H1 (cell line): ENCODE data around the gene TMEM161B. TPM values are rescaled to one million over a fixed set of nuclear protein-coding genes. Genes with fewer than 3 reads are reported as not detected.

ENCODE experiments used
- CTCF ChIA-PET: fragments of 300-600 bp; sonication (Branson Sonifier 250); formaldehyde crosslinking; loops from one replicate; lab custom pipeline; 2021; ENCODE audit not compliant: partially characterized antibody; lab: Charles Lee
- POLR2A ChIA-PET: fragments of 300-600 bp; sonication (Branson Sonifier 250); formaldehyde crosslinking; loops from one replicate; lab custom pipeline; 2021; ENCODE audit warnings: inconsistent platforms; ENCODE audit not compliant: partially characterized antibody; lab: Charles Lee
- DNase-seq, 2 experiments: peaks; one replicate each; pipeline versions ENCODE4 v3.0.0 to v3.0.0-alpha.2; 2010 to 2022; ENCODE audit warnings: low spot score in 2 of 2, low read depth in 1 of 2, mixed read lengths in 1 of 2
- FAIRE-seq: peaks from 2 replicates; lab custom pipeline; 2011; peaks lifted over from hg19 to GRCh38; lab: Jason Lieb, UNC
- H2AFZ ChIP-seq: 2 replicates; pipeline ENCODE4 v1.8.1; 2012; ENCODE audit warnings: low read length, inconsistent platforms
- H2AK5ac ChIP-seq: 2 replicates; pipeline ENCODE4 v1.6.1; 2013; ENCODE audit warnings: low read depth, low read length
- H2BK120ac ChIP-seq: replicated peaks from 2 replicates; pipeline ENCODE3; 2013; ENCODE audit warnings: low read depth, low read length, inconsistent platforms
- H2BK12ac ChIP-seq: 2 replicates; pipeline ENCODE4 v1.6.1; 2013; ENCODE audit warnings: low read depth, low read length
- H2BK15ac ChIP-seq: 2 replicates; pipeline ENCODE4 v1.6.1; 2013; ENCODE audit warnings: low read length
- H2BK20ac ChIP-seq: 2 replicates; pipeline ENCODE4 v1.6.1; 2013; ENCODE audit warnings: low read length
- H2BK5ac ChIP-seq: 2 replicates; pipeline ENCODE4 v1.6.1; 2013; ENCODE audit warnings: low read depth, low read length
- H3K14ac ChIP-seq: 2 replicates; pipeline ENCODE4 v1.6.1; 2013; ENCODE audit warnings: inconsistent platforms; ENCODE audit not compliant: insufficient read length
- H3K18ac ChIP-seq: 2 replicates; pipeline ENCODE4 v1.6.1; 2013; ENCODE audit warnings: low read length; ENCODE audit errors: extremely low read depth
- H3K23ac ChIP-seq: 2 replicates; pipeline ENCODE4 v1.6.1; 2013; ENCODE audit warnings: inconsistent platforms; ENCODE audit not compliant: insufficient read length
- H3K23me2 ChIP-seq: 2 replicates; pipeline ENCODE4 v1.6.1; 2013; ENCODE audit warnings: low read depth, low read length
- H3K27ac ChIP-seq: 2 replicates; pipeline ENCODE4 v1.6.1; 2011; ENCODE audit warnings: low read depth, low read length, inconsistent platforms
- H3K27me3 ChIP-seq, 4 experiments: replicated peaks in 1 of 4; 1 replicate in 1 of 4; 2 replicates in 3 of 4; pipeline versions ENCODE4 v1.6.1 to v1.8.1; 2011 to 2013; ENCODE audit warnings: low read length in 3 of 4, mild to moderate bottlenecking in 3 of 4, inconsistent platforms in 2 of 4, mixed read lengths in 2 of 4, moderate library complexity in 1 of 4; ENCODE audit not compliant: control insufficient read depth in 3 of 4, insufficient read depth in 3 of 4; ENCODE audit errors: extremely low read depth in 1 of 4
- H3K36me3 ChIP-seq, 4 experiments: 2 replicates each; pipeline versions ENCODE4 v1.6.1 to v1.8.1; 2011 to 2013; ENCODE audit warnings: mild to moderate bottlenecking in 4 of 4, low read length in 3 of 4, moderate library complexity in 2 of 4, control low read depth in 1 of 4, inconsistent platforms in 1 of 4; ENCODE audit not compliant: insufficient read depth in 4 of 4, control insufficient read depth in 2 of 4
- H3K4ac ChIP-seq: replicated peaks from 2 replicates; pipeline ENCODE3; 2013; ENCODE audit warnings: low read length, low read depth, mixed read lengths, inconsistent platforms; ENCODE audit not compliant: insufficient read length
- H3K4me1 ChIP-seq, 4 experiments: replicated peaks in 1 of 4; 1 replicate in 1 of 4; 2 replicates in 3 of 4; pipeline versions ENCODE4 v1.6.1 to v1.8.1; 2011 to 2013; ENCODE audit warnings: low read length in 3 of 4, inconsistent platforms in 2 of 4, mixed read lengths in 1 of 4; ENCODE audit not compliant: insufficient read depth in 4 of 4, control insufficient read depth in 3 of 4
- H3K4me2 ChIP-seq, 2 experiments: 2 replicates each; pipeline versions ENCODE4 v1.6.1 to v1.8.1; 2011 to 2013; ENCODE audit warnings: low read depth in 2 of 2, low read length in 2 of 2, control low read depth in 1 of 2, inconsistent platforms in 1 of 2, mild to moderate bottlenecking in 1 of 2; ENCODE audit not compliant: insufficient read depth in 1 of 2
- H3K4me3 ChIP-seq, 4 experiments: fragments of 200-600, 300-600 bp in 1 of 4; sonication (generic), shearing (Covaris generic), sonication (Bioruptor Twin) in 1 of 4; 2 replicates each; pipeline versions ENCODE4 v1.5.1 to v1.8.1; 2011 to 2016; ENCODE audit warnings: low read length in 4 of 4, low read depth in 3 of 4, control low read depth in 2 of 4, inconsistent platforms in 2 of 4, mild to moderate bottlenecking in 2 of 4, mixed read lengths in 1 of 4, moderate library complexity in 1 of 4; ENCODE audit not compliant: insufficient read depth in 2 of 4; ENCODE audit errors: extremely low read depth in 1 of 4
- H3K56ac ChIP-seq: replicated peaks from 2 replicates; pipeline ENCODE3; 2013; ENCODE audit warnings: low read depth, mild to moderate bottlenecking, mixed read lengths, low read length, inconsistent platforms; ENCODE audit not compliant: insufficient read length
- H3K79me1 ChIP-seq: 2 replicates; pipeline ENCODE4 v1.6.1; 2013; ENCODE audit warnings: low read depth, low read length, control low read depth
- H3K79me2 ChIP-seq, 2 experiments: 2 replicates each; pipeline versions ENCODE4 v1.6.1 to v1.8.1; 2012 to 2013; ENCODE audit warnings: low read length in 2 of 2, mild to moderate bottlenecking in 2 of 2, inconsistent platforms in 1 of 2; ENCODE audit not compliant: insufficient read depth in 2 of 2, control insufficient read depth in 1 of 2
- H3K9ac ChIP-seq, 4 experiments: replicated peaks in 1 of 4; 1 replicate in 1 of 4; 2 replicates in 3 of 4; pipeline versions ENCODE4 v1.6.1 to v1.8.1; 2011 to 2013; ENCODE audit warnings: low read depth in 3 of 4, low read length in 3 of 4, control low read depth in 2 of 4, mild to moderate bottlenecking in 2 of 4, moderate library complexity in 2 of 4, inconsistent platforms in 1 of 4; ENCODE audit errors: extremely low read depth in 1 of 4
- H3K9me3 ChIP-seq, 2 experiments: 2 replicates each; pipeline versions ENCODE4 v1.6.1 to v1.8.1; 2012 to 2013; ENCODE audit warnings: mild to moderate bottlenecking in 2 of 2, moderate library complexity in 2 of 2, control low read depth in 1 of 2, inconsistent platforms in 1 of 2, low read depth in 1 of 2, low read length in 1 of 2, mixed read lengths in 1 of 2; ENCODE audit not compliant: insufficient read depth in 2 of 2
- H4K20me1 ChIP-seq, 2 experiments: replicated peaks in 1 of 2; 2 replicates each; pipeline versions ENCODE3 to v1.8.1; 2011 to 2013; ENCODE audit warnings: inconsistent platforms in 2 of 2, low read length in 2 of 2, mild to moderate bottlenecking in 1 of 2; ENCODE audit not compliant: insufficient read depth in 2 of 2, control insufficient read depth in 1 of 2
- H4K5ac ChIP-seq: 2 replicates; pipeline ENCODE4 v1.6.1; 2013; ENCODE audit warnings: low read length, low read depth, mixed read lengths, inconsistent platforms; ENCODE audit not compliant: insufficient read length
- H4K8ac ChIP-seq: 2 replicates; pipeline ENCODE4 v1.8.0; 2013; ENCODE audit warnings: mild to moderate bottlenecking, moderate library complexity, low read length, inconsistent platforms; ENCODE audit not compliant: insufficient read depth; ENCODE audit errors: extremely low read depth
- H4K91ac ChIP-seq: replicated peaks from 2 replicates; pipeline ENCODE3; 2013; ENCODE audit warnings: low read length, mixed read lengths, inconsistent platforms; ENCODE audit not compliant: insufficient read length
- BRCA1 ChIP-seq: IDR thresholded peaks from 2 replicates; pipeline ENCODE4 v1.6.1; 2012; ENCODE audit warnings: low read depth, low read length, improper control_type of control experiment
- CTBP2 ChIP-seq: IDR thresholded peaks from 2 replicates; pipeline ENCODE4 v1.7.0; 2011; ENCODE audit warnings: borderline replicate concordance, mild to moderate bottlenecking, moderate library complexity, mixed read lengths, low read length; ENCODE audit not compliant: insufficient read depth, insufficient read length
- NANOG ChIP-seq: IDR thresholded peaks from 2 replicates; pipeline ENCODE4 v1.6.1; 2011; ENCODE audit warnings: low read length, low read depth, mild to moderate bottlenecking, inconsistent platforms; ENCODE audit not compliant: insufficient read depth, poor library complexity, severe bottlenecking
- SIN3A ChIP-seq, 2 experiments: IDR thresholded peaks in 1 of 2; conservative IDR thresholded peaks in 1 of 2; 2 replicates each; pipeline ENCODE4 v1.6.1; 2011 to 2012; ENCODE audit warnings: low read length in 2 of 2, improper control_type of control experiment in 1 of 2, low read depth in 1 of 2, mild to moderate bottlenecking in 1 of 2
- WGBS, 2 experiments: shearing (Covaris generic) in 1 of 2; methylation state at CpG; one replicate each; pipeline versions ENCODE4 v1.1.6 to v1.1.7; 2013 to 2015; ENCODE audit warnings: low lambda C conversion rate in 2 of 2, mixed read lengths in 2 of 2, inconsistent platforms in 1 of 2, low coverage in 1 of 2, missing lambda C conversion rate in 1 of 2; ENCODE audit not compliant: insufficient replicate concordance in 2 of 2, insufficient coverage in 1 of 2, insufficient read length in 1 of 2; ENCODE audit errors: extremely low coverage in 1 of 2, missing lambda C conversion rate in 1 of 2; 5-methylcytosine and 5-hydroxymethylcytosine counted together
- polyA plus RNA-seq, 7 experiments: library from polyadenylated mRNA; depleted of rRNA in 3 of 7; stranded (reverse) in 5 of 7; unstranded in 2 of 7; fragments of >200 nt in 5 of 7; fragments of 200-250 nt in 2 of 7; gene quantifications; 1 replicate in 5 of 7; 2 replicates in 1 of 7; 4 replicates in 1 of 7; pipeline versions ENCODE4 v1.2.1 to v1.2.3, GENCODE V29; 2011 to 2013; ENCODE audit warnings: missing spikeins in 2 of 7, mixed read lengths in 2 of 7
- total RNA-seq: library from RNA; stranded (reverse); fragmentation: NEBNext Ultra II Directional; extraction: Animal tissue kit (Norgen Biotek cat#: 25700); gene quantifications from 2 replicates; pipeline ENCODE4 v1.2.1, GENCODE V29; 2021
- TF ChIP-seq, protein P1 (sequence below): IDR thresholded peaks from 2 replicates; pipeline ENCODE4 v1.6.1; 2012; ENCODE audit warnings: low read length, inconsistent platforms

TMEM161B gene
- total and polyA plus RNA-seq, 2 of the 8 experiments (the other 6 are each of a cell fraction or from before 2014, with no cell fraction given), result 7.4 to 13.8 TPM

DNA sequence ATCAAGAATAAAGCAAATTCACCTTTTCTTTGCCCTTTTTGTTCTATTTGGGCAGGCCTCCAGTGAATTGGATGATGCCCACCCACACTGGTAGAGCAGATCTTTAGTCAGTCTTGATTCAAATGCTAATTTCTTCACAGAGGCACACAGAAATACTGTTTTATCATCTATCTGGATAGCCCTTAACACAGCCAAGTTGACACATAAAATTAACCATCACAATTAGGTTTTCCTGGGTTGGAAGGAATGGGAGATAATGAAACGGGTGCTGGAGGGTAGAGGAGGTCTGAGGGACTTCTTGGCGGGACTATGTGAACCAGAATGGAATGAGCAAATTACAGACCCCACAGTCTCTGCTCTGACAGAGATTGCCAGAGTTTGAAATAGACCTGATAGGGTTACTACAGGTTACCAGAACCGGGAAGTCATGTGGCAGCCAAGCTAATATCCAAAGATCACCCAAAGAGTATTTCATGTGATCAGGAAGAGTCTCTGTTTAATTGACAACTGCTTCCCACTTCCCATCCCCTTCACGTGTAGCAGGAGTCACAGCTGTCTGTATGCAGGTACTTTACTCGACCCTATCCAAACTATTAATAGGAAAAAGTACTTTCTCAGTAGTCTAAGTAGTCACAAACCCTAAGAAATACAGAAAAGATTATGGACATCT, 20.0 kb upstream of the TMEM161B start:
- H4K20me1 ChIP-seq, result peaks cover 0 to 2% of the 10 kb centered on the region in 2 experiments
- no peak overlapping the region for H3K14ac ChIP-seq
- H4K8ac ChIP-seq, result no peak overlapping the region
- POLR2A ChIA-PET, result interaction anchor here (1.4 kb wide), 1 partner anchor 9 kb away, joined by 4 read pairs; no protein-coding TSS in a partner anchor
- H3K4me1 ChIP-seq, result no peaks in the 10 kb centered on the region
- no peaks in the 10 kb centered on the region for H3K27me3 ChIP-seq
- H3K4ac ChIP-seq, result no peak overlapping the region
- no peak for DNase-seq
- H3K23me2 ChIP-seq, result no peaks in the 10 kb centered on the region
- H3K23ac ChIP-seq, result no peak overlapping the region
- H3K79me1 ChIP-seq, result no peaks in the 10 kb centered on the region; the same call in 1 of the 2 replicates
- H2BK120ac ChIP-seq, result no peak overlapping the region
- H3K56ac ChIP-seq, result no peak overlapping the region
- no peak for TF ChIP-seq CTBP2
- no peak for TF ChIP-seq SIN3A (conservative IDR thresholded peaks at IDR 0.05 in 1 of 2, IDR thresholded peaks at IDR 0.05 in 1 of 2; ENCODE audit: low read depth in 1 of 2, low read length in 2 of 2)
- no peak for TF ChIP-seq BRCA1
- TF ChIP-seq NANOG, result no peak
- TF ChIP-seq, protein P1, sequence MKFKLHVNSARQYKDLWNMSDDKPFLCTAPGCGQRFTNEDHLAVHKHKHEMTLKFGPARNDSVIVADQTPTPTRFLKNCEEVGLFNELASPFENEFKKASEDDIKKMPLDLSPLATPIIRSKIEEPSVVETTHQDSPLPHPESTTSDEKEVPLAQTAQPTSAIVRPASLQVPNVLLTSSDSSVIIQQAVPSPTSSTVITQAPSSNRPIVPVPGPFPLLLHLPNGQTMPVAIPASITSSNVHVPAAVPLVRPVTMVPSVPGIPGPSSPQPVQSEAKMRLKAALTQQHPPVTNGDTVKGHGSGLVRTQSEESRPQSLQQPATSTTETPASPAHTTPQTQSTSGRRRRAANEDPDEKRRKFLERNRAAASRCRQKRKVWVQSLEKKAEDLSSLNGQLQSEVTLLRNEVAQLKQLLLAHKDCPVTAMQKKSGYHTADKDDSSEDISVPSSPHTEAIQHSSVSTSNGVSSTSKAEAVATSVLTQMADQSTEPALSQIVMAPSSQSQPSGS, result no peak
- TF ChIP-seq, all 59 proteins: peak for 0
- Histone ChIP-seq H2AK5ac (no peak overlapping the region), H4K5ac (no peak overlapping the region), H2BK12ac (no peak overlapping the region), H4K91ac (no peak overlapping the region), H2BK15ac (no peak overlapping the region), H3K36me3 (peaks cover 0 to 12% (median 0%) of the 10 kb centered on the region in 4 experiments; a peak in 2 of 8 replicates), H3K27ac (no peak overlapping the region), H2AFZ (no peak overlapping the region), H3K79me2 (no peaks in the 10 kb centered on the region), H3K9ac (no peak overlapping the region), H3K18ac (no peak overlapping the region), H2BK20ac (no peak overlapping the region), H2BK5ac (no peak overlapping the region), H3K4me2 (no peak overlapping the region), H3K9me3 (no peaks in the 10 kb centered on the region), H3K4me3 (no peak overlapping the region)
- WGBS, 2 experiments, result 84% methylated on average over 5 of the region's 5 CpGs; no CpG with 5 or more reads in 1 of the 2 experiments
- CTCF ChIA-PET, result no interaction called here
- FAIRE-seq, result peak; percentile 39
